C4-2B (cell line): Measurements from ENCODE around the gene PLA2G4B.

Experiments
- ZFX ChIP-seq: fragments of 450-650 bp; IDR thresholded peaks from 2 replicates; pipeline ENCODE4 v1.6.1; 2017
- TF ChIP-seq, protein P1 (sequence below): fragments of 450-650 bp; conservative IDR thresholded peaks from 2 replicates; pipeline ENCODE4 v1.5.1; 2017; ENCODE audit warnings: mild to moderate bottlenecking

DNA sequence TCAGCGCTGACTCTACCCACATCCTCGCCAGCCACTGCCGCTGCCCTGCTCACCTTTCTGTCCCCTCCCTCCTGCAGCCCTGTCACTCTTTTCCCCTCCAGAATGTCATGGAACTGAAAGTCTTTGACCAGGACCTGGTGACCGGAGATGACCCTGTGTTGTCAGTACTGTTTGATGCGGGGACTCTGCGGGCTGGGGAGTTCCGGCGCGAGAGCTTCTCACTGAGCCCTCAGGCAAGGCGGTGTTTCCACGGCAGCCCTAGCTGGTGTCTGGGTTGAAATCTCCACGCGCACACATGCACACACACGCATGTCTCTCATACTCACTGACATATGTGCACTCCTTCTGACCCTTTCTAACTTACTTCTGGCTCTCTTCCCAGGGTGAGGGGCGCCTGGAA, 2.0 kb downstream of the PLA2G4B start:
- TF ChIP-seq, protein P1, sequence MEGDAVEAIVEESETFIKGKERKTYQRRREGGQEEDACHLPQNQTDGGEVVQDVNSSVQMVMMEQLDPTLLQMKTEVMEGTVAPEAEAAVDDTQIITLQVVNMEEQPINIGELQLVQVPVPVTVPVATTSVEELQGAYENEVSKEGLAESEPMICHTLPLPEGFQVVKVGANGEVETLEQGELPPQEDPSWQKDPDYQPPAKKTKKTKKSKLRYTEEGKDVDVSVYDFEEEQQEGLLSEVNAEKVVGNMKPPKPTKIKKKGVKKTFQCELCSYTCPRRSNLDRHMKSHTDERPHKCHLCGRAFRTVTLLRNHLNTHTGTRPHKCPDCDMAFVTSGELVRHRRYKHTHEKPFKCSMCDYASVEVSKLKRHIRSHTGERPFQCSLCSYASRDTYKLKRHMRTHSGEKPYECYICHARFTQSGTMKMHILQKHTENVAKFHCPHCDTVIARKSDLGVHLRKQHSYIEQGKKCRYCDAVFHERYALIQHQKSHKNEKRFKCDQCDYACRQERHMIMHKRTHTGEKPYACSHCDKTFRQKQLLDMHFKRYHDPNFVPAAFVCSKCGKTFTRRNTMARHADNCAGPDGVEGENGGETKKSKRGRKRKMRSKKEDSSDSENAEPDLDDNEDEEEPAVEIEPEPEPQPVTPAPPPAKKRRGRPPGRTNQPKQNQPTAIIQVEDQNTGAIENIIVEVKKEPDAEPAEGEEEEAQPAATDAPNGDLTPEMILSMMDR: no peak
- TF ChIP-seq ZFX: no peak
